SK-N-SH treated with all-trans-retinoic acid at 6 μM for 48 hours (cell line): Measurements from ENCODE around the gene L3MBTL1.

Source experiments
- BACH2 ChIP-seq: fragments of 250-450 bp; sonication (Bioruptor Pico); IDR thresholded peaks from 2 replicates; pipeline ENCODE4 v1.9.0; 2021; ENCODE audit warnings: mild to moderate bottlenecking, borderline replicate concordance
- GLIS3 ChIP-seq: fragments of 250-450 bp; sonication (Bioruptor Pico); IDR thresholded peaks from 2 replicates; pipeline ENCODE4 v1.5.0; 2020; ENCODE audit warnings: mild to moderate bottlenecking, moderate library complexity

DNA sequence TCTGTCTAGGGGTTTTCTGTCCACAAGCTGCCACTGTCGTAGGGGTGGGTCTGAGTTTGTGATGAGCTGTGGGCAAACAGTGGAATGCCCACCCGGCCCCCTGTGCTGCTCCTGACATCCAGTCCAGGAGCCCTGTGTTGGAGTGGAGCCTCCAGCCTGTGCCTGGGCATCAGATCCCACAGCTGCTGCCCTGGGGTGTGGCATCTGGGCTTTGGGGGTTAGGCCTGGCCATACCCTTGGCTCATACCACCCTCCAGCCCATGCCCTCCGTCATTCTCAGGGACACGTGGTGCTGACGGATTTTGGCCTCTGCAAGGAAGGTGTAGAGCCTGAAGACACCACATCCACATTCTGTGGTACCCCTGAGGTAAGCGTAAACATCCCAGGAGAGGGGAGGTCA, 64.3 kb downstream of the L3MBTL1 start:
- TF ChIP-seq BACH2 (no peak), GLIS3 (CRISPR knock-in tag) (no peak)
